Measurements from ENCODE around the gene SH3GL2.

The SH3GL2 gene

DNA sequence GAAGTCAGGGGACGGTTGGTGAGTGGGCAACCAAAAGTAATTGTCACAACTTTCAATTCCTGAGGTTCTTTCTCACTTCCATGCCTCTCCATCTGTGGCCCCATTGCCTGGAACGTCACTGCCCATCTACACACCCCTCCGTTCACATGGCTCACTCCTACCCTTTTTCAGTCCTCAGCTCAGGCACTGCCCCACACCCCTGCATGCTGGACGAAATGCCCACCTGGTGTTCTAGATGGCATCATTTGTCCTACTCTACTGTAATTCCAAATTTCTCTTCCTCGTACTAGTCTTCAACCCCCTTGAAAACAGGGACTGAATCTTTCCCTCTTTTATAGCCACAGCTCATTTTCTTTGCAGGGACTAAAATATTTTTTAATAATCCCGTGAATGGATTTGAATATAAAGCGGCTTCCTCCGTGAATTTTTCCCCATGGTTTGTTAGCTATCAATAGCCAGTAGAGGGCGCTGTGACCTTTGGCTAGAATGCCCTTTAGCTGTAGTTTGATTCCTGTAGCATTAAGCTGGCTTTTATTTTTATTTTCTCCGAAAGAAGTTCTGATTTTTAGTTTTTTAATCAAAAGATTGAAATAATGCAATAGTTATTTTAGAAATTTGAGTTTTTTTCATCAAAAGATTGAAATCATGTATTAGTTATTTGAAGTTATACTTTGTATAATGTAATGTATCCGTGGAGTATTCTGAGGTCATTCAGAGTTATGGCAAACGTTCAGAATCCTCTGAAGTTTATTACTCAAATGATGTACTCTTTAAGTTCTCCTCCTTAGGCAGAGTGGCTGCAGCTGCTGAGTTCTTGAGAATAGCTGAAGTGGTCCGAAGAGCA, 232.1 kb downstream of the SH3GL2 start:
- peak; percentile 80 for DNase-seq (ENCODE audit: low read depth, low spot score)

DNA sequence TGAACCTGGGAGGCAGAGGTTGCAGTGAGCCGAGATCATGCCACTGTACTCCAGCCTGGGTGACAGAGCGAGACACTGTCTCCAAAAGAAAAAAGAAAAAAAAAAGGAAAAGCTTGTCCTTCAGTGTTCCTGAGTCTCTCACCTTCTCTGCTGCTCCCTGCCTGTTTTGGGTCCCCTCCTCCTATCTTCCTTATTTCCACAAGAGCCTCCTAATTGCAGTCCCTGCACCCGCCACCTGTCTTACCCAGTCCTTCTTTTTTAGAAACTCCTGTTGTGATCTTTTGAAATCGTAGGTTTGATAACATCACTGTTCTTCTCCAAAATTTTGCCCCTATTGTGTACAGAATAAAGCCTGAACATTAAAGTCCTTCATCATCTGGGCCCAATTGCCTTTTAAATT, 234.9 kb downstream of the SH3GL2 start:
- DNase-seq (ENCODE audit: low read depth, low spot score): no peak

- no peak for DNase-seq (ENCODE audit: low read depth, low spot score)
Observed at GRCh38 chr9:17816431-17817027, 237.7 kb downstream of the SH3GL2 start.

DNA sequence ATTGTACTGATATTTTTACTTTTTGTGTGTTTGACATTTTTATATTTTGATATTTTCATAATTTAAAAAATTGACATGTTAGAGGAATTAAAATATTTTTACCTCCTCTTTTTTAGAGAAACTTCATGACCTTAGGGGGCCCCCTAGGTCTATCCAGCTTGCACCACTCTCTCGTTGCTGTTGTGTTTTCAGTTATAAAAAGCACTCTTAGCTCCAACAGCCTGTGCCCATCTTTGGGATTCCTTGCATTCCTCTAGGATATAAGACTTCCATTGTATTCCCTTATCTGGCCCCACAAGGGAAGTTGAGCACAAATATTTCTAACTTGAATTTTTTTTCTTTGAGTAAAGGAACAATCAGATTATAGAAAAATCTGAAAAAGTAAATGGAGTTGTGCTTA, 245.3 kb downstream of the SH3GL2 start:
- peak; percentile 35 for DNase-seq (ENCODE audit: low read depth, low spot score)

DNA sequence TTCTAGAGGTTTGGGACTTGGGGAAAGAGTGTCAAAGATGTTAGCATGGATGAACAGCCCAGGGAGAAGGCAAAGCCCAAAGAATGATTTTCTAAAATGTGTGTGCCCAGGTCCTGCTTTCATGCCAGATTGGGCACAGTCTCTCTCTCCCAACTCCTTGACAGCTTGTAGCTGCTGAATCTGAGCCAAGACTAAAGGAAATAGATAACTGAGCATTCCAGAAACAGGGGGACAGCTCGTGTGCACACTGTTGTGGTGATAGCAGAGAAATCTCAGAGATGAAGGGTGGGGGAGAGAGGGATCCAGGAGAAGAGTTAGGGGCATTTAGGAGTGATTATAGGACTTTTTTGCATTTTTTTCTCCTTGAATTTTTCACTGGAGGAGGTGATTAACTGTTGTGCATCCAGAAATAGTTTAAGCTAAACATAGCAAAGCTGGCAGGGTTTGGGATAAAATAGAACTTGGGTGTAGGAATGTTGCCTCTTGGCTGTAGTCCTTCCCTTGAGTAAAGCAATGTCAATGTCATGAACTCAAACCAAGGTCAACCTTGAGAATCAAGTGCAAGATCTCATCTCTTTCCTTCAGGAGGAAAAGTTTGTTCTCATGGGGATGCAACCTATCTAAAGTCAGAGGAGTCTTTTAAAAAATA, 245.9 kb downstream of the SH3GL2 start:
- peak; percentile 25 for DNase-seq (ENCODE audit: low read depth, low spot score)

DNA sequence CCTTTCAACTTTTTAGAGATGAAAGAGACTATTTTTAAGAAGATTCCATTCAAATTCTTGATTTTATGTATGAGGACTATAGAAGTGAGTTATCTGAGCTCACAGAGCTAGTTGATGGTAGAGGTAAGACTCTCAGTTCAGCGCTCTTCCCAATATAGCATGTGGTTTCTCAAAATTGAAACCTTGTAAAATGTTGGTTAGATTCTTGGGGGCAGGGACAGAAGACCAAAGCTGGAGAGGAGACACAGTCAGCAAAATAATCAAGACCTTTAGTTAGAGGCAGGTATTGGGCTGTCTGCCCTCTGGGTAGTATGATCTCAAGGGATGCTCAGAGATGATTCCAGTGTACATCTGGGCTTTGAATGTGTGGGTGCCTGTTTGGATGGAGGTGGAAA, 246.4 kb downstream of the SH3GL2 start:
- DNase-seq (ENCODE audit: low read depth, low spot score): no peak

- no peak for DNase-seq (ENCODE audit: low read depth, low spot score)
Observed at GRCh38 chr9:17829064-17829463, 250.2 kb downstream of the SH3GL2 start.

- DNase-seq (ENCODE audit: low read depth, low spot score): no peak
Observed at GRCh38 chr9:17829812-17830385, 251.0 kb downstream of the SH3GL2 start.

DNA sequence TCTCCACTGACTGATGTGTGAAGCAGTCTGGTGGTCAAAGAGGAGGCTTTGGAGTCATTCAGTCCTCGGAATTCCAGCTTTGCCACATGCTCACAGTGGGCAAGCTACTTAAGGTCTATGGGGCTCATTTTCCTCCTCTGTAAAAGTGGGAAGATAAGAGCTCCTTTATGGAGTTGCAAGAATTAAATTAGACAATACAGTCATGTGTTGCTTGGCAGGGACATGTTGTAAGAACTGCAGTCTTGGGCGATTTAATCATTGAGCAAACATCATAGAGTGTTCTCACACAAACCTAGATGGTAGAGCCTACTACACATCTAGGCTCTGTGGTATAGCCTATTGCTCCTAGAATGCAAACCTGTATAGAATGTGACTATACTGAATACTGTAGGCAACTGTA, 253.9 kb downstream of the SH3GL2 start:
- DNase-seq (ENCODE audit: low read depth, low spot score): no peak

- DNase-seq (ENCODE audit: low read depth, low spot score): no peak
Observed at GRCh38 chr9:17833846-17834245, 255.0 kb downstream of the SH3GL2 start.

DNA sequence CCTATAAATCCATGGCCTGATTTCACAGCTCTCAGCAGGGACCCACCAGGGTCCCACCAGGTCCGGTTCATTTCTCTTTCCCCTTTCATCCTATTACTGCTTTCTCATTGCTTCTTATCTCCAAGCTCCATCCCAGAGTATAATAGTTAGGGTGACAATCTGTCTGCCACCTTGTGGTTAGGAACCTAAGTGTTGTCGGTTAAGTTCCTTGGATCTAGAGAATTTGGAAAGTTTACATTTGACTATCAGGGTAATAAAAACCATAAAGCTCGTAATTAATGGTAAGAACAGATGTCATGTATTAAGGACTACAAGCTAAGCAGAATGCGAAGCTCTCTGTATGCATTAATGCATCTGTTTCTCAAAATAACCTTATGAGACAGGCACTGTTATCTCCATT, 259.1 kb downstream of the SH3GL2 start:
- DNase-seq (ENCODE audit: low read depth, low spot score): no peak

- no peak for DNase-seq (ENCODE audit: low read depth, low spot score)
Observed at GRCh38 chr9:17839776-17840175, 260.9 kb downstream of the SH3GL2 start.

DNA sequence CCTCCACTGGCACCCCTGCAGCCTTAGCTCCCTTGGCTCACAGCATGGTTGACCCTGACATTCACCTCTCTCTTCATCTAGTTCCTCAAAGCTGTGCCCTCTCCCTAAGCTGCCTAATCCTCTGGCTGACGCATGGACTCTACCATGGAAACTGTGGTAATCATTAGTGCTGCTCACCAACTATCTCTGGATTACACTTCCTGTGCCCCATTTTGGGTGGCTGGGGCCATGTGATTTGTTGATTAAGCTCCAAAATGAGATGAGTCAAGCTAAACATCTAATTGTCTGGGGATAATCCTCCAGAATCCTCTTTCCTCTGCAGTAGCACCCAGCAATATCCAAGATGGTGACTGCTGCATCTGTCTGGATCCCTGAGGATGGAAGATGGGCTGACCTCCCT, 264.4 kb downstream of the SH3GL2 start:
- DNase-seq (ENCODE audit: low read depth, low spot score): no peak

Measured in astrocyte of the hippocampus (primary cell).